Small intestine (tissue), 7 donors: Measurements from ENCODE around the gene ALPL. TPM values are rescaled to one million over a fixed set of nuclear protein-coding genes. Genes with fewer than 3 reads are reported as not detected.
"Not testable (repeated sequence)": the region's sequence is repeated elsewhere in the genome, so short reads cannot be mapped to it uniquely, and the experiment has no call there.

ENCODE experiments used
- DNase-seq, 2 donors: peaks; one replicate each; pipeline versions ENCODE4 v3.0.0 to v3.0.0-alpha.2; 2013
- FAIRE-seq: peaks from 2 replicates; lab custom pipeline; 2012; peaks lifted over from hg19 to GRCh38; lab: Jason Lieb, UNC
- H3K27ac ChIP-seq, 3 donors: one replicate each; pipeline ENCODE4 v1.5.1; 2013; ENCODE audit warnings: low read length in 2 of 3, mild to moderate bottlenecking in 2 of 3, control low read depth in 1 of 3, inconsistent platforms in 1 of 3, low read depth in 1 of 3, moderate library complexity in 1 of 3
- H3K27me3 ChIP-seq, 3 donors: one replicate each; pipeline ENCODE4 v1.6.1; 2013; ENCODE audit warnings: low read length in 3 of 3, inconsistent platforms in 1 of 3; ENCODE audit not compliant: control insufficient read depth in 3 of 3, insufficient read depth in 3 of 3
- H3K36me3 ChIP-seq, 3 donors: one replicate each; pipeline ENCODE4 v1.6.1; 2013; ENCODE audit warnings: low read length in 3 of 3, inconsistent platforms in 1 of 3, low read depth in 1 of 3, mild to moderate bottlenecking in 1 of 3, moderate library complexity in 1 of 3; ENCODE audit not compliant: control insufficient read depth in 3 of 3, insufficient read depth in 2 of 3
- H3K4me1 ChIP-seq, 3 donors: one replicate each; pipeline ENCODE4 v1.6.1; 2013; ENCODE audit warnings: low read length in 2 of 3, inconsistent platforms in 1 of 3, low read depth in 1 of 3, mild to moderate bottlenecking in 1 of 3, moderate library complexity in 1 of 3; ENCODE audit not compliant: control insufficient read depth in 3 of 3, insufficient read depth in 2 of 3
- H3K4me3 ChIP-seq, 3 donors: one replicate each; pipeline ENCODE4 v1.5.1; 2013; ENCODE audit warnings: low read length in 3 of 3, control low read depth in 1 of 3, inconsistent platforms in 1 of 3, low read depth in 1 of 3, mild to moderate bottlenecking in 1 of 3, moderate library complexity in 1 of 3
- H3K9me3 ChIP-seq, 2 donors: one replicate each; pipeline ENCODE4 v1.6.1; 2013; ENCODE audit warnings: low read depth in 1 of 2, low read length in 1 of 2; ENCODE audit not compliant: control insufficient read depth in 2 of 2, insufficient read depth in 1 of 2
- WGBS, 3 donors: extraction: QIAGEN DNeasy Blood & Tissue Kit; methylation state at CpG; one replicate each; pipeline ENCODE4 v1.1.7; 2013; 5-methylcytosine and 5-hydroxymethylcytosine counted together
- polyA plus RNA-seq, 4 donors: library from polyadenylated mRNA; stranded (reverse) in 3 of 4; unstranded in 1 of 4; fragments of 200-250 nt in 3 of 4; fragments of 120-200 nt in 1 of 4; gene quantifications; one replicate each; pipeline versions ENCODE4 v1.2.1 to v1.2.3, GENCODE V29; 2013
- donor health status: healthy with polysubstance abuse.
- donor health status: control.
- donor health status: control.
- donor health status: Bipolar disorder and iron deficiency.
- donor health status: healthy.

The ALPL gene
- polyA plus RNA-seq, 4 donors = 0.89 to 3.0 (median 2.0) TPM

DNA sequence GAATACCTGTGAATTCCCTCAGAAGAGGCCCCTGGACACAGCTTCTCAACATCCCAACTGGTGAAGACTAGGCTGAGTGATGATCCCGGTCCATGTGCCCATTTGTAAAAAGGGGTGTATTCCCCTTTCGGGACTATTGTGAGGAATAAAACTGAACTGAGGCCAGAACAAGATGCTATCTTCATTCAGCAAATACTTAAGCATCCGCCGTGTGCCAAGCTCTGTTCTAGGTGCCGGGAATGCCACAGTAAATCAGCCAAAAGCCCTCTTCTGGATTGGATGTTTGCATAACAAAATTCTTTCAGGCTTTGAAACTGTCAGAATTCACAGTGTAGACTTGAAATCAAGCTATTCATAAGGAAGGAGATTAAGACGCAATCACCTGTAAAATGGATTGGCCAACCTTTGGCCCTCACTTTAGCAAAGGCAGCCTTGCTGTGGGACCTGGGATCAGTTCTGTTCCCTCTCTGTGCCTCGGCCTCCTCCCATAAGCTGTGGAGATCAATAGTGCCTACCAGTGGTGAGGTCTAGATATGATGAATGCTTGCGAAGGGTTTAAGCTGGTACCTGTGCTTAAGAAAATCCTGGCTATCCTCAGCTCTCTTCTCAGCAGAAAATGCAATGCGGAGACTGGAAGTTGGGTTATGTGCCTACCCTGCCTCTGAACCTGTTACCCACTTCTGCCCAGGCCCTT, 1.8 kb downstream of the ALPL start:
- Histone ChIP-seq H3K9me3 (no peaks in the 10 kb centered on the region), H3K4me3 (no peak overlapping the region), H3K27ac (no peak overlapping the region), H3K4me1 (peaks cover 0 to 5% (median 0%) of the 10 kb centered on the region in 3 donors), H3K27me3 (peaks cover 7 to 64% (median 11%) of the 10 kb centered on the region in 3 donors), H3K36me3 (no peaks in the 10 kb centered on the region)
- no peak for FAIRE-seq
- no peak for DNase-seq
- 51 to 80% (median 63%) methylated on average over 9 of the region's 9 CpGs for WGBS, 3 donors

DNA sequence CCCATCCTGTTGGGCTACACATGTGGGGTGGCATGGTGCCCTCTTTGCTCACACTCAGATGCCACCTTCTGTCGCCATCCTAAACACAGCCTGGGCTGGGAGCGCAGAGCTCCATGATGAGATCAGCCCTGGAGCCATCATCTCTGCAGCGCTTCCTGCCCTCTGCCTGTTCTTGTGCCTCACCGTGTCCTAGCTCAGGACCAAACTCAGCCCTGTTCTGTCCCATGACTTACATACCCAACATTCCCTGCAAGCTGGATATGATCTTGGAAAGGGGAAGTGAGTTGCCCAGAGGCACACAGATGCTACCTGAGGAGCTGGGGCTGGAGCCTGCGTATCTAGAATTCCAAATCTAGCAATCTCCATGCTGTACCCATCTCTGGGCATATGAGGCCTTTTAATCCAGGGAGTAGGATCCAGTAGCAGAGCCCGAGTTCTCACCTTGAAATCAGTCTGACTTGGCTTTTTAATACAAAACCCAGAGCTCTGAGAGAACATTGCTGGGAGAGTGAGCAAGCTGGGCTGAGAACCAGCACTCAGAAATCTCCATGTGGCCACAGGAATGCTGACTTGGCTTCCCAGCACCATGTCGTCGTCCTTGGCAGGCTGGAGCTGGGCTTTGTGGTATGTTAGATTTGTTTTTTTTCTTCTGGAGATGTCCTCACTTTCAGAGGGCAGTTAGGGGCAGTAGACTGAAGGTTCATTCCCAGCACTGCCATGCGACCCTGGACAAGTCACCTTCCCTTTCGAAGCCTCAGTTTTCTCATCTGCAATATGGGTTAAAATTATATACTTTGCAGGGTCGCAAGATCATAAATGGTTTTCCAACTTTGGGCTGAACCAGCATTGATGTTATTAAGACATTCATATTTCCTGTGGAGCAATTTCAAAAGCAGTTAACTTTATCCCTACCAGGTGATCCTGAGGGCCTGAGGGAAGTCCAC, 2.6 kb downstream of the ALPL start:
- WGBS, 3 donors = 71 to 75% (median 75%) methylated on average over 11 of the region's 11 CpGs
- peaks cover 7 to 62% (median 11%) of the 10 kb centered on the region in 3 donors for H3K27me3 ChIP-seq
- H3K9me3 ChIP-seq = no peaks in the 10 kb centered on the region
- peak overlapping the region in 1 of 3 donors; percentile 26 for H3K27ac ChIP-seq
- H3K4me3 ChIP-seq = no peak overlapping the region
- H3K36me3 ChIP-seq = no peaks in the 10 kb centered on the region
- FAIRE-seq = no peak
- peaks cover 0 to 5% (median 0%) of the 10 kb centered on the region in 3 donors for H3K4me1 ChIP-seq
- DNase-seq = no peak

DNA sequence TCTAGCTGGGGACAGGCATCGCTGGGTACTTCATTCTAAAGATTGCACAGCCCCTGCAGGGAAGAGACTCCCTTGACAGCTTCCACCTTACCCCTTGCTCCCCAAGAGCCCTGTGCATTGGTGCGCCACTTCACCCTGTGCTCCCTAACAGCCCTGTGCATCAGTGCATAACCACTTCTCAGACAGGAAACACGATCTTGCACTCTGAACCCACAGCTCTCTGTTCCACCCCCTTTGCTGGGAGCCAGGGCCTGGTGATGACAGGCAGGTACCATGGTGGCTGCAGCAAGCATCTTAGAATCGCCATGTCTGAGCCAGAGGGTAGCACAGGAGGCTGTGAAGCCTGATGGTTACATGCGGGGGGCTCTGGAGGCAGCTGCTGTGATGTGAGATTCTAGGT, 5.0 kb downstream of the ALPL start:
- no peak overlapping the region for H3K4me3 ChIP-seq
- peaks cover 3 to 42% (median 3%) of the 10 kb centered on the region in 3 donors for H3K27me3 ChIP-seq
- no peaks in the 10 kb centered on the region for H3K9me3 ChIP-seq
- no peak overlapping the region for H3K27ac ChIP-seq
- 64 to 74% (median 71%) methylated on average over 5 of the region's 5 CpGs for WGBS, 3 donors
- FAIRE-seq = no peak
- no peaks in the 10 kb centered on the region for H3K36me3 ChIP-seq
- no peak for DNase-seq
- peaks cover 0 to 3% (median 0%) of the 10 kb centered on the region in 3 donors for H3K4me1 ChIP-seq

GRCh38 chr1:21517161-21517589, 8.0 kb downstream of the ALPL start:
- no peak overlapping the region for H3K27ac ChIP-seq
- no peak for DNase-seq

GRCh38 chr1:21517660-21518480, 8.6 kb downstream of the ALPL start:
- Histone ChIP-seq H3K27me3 (peaks cover 0 to 11% (median 0%) of the 10 kb centered on the region in 3 donors), H3K4me3 (no peak overlapping the region), H3K27ac (no peak overlapping the region), H3K36me3 (no peaks in the 10 kb centered on the region), H3K9me3 (no peaks in the 10 kb centered on the region), H3K4me1 (no peaks in the 10 kb centered on the region)
- WGBS, 3 donors = 78 to 81% (median 80%) methylated on average over 13 of the region's 13 CpGs
- DNase-seq (no peak), FAIRE-seq (no peak)

More at GRCh38 chr1:21517161-21517589, 8.0 kb downstream of the ALPL start:
- WGBS, 3 donors = 38 to 67% (median 54%) methylated on average over 3 of the region's 3 CpGs
- no peak overlapping the region for H3K4me3 ChIP-seq
- FAIRE-seq = no peak
- H3K9me3 ChIP-seq = no peaks in the 10 kb centered on the region
- H3K4me1 ChIP-seq = no peaks in the 10 kb centered on the region
- no peaks in the 10 kb centered on the region for H3K36me3 ChIP-seq
- H3K27me3 ChIP-seq = peaks cover 0 to 14% (median 0%) of the 10 kb centered on the region in 3 donors

DNA sequence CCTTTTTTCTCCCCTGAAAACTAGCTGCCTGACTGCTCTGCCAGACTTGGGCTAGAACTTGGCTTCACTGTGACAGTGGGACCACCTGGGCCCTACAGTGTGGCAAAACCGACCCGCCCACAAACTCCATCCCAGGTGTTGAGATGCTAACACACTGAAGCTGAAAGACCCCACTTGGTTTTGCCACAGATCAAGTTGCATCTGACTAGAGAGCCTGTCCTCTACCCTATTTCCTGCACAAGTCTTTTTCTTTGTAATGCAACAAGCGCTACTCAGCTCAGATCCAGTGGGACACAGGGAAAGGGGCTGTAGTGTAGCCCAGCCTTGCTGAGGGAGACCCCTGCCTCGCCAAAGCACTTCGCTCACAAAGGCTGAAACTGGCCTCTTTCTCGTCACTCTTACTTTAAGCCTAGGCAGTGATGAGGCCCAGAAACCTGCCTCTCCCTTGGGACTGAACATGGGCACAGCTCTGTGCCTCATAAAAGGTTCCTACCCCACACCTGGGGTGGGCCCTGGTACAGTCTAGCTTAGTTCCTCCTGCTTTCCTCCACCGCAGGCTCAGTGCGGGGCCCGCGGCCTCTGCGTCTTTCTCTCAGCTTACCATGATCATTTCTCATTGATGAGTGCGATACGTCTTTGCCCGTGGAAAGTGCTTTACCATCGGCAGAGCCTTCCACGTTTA, 9.7 kb downstream of the ALPL start:
- DNase-seq (no peak), FAIRE-seq (no peak)
- no peak overlapping the region for H3K27ac ChIP-seq

DNA sequence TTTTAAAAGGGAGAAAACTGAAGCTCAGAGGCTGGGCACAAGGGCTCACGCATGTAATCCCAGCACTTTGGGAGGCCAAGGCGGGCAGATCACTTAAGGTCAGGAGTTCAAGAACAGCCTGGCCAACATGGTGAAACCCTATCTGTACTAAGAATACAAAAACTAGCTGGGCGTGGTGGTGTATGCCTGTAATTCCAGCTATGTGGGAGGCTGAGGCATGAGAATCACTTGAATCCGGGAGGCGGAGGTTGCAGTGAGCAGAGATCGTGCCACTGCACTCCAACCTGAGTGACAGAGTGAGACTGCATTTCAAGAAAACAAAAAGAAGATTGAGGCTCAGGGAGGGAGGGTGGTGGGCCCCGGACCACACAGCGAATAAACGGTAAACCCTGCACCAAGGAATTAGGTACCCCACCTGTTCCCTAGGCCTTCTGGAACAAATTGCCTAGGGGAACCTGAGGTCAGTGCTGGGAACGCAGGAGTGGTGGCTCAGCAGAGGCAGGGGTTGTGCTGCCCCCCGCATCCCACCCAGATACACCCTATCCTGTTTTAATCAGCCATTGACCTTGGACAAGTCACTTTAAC, 10.4 kb downstream of the ALPL start:
- not testable (repeated sequence) for H3K4me3 ChIP-seq, H3K4me1 ChIP-seq, FAIRE-seq, H3K27me3 ChIP-seq, H3K9me3 ChIP-seq, H3K36me3 ChIP-seq, H3K27ac ChIP-seq, DNase-seq
- 91 to 96% (median 93%) methylated on average over 11 of the region's 11 CpGs for WGBS, 3 donors

More for the DNA sequence above, 9.7 kb downstream of the ALPL start:
- Histone ChIP-seq H3K4me1 (no peaks in the 10 kb centered on the region), H3K27me3 (peaks cover 0 to 5% (median 0%) of the 10 kb centered on the region in 3 donors), H3K4me3 (no peak overlapping the region), H3K9me3 (no peaks in the 10 kb centered on the region), H3K36me3 (no peaks in the 10 kb centered on the region)
- WGBS, 3 donors = 87 to 93% (median 92%) methylated on average over 16 of the region's 16 CpGs
